HFFc6 (cell line): Measurements from ENCODE around the gene AIFM3. TPM values are rescaled to one million over a fixed set of nuclear protein-coding genes. Genes with fewer than 3 reads are reported as not detected.

Experiments
- DNase-seq: peaks from one replicate; pipeline ENCODE4 v3.0.0-alpha.2; 2018
- H3K27ac Mint-ChIP-seq: 2 replicates; pipeline ENCODE4 v1.8.0; 2020; ENCODE audit warnings: mild to moderate bottlenecking, mixed read lengths
- H3K27me3 Mint-ChIP-seq: 2 replicates; pipeline ENCODE4 v1.8.0; 2021; ENCODE audit warnings: mild to moderate bottlenecking, moderate library complexity, mixed read lengths; ENCODE audit not compliant: insufficient read depth
- H3K36me3 Mint-ChIP-seq: 2 replicates; pipeline ENCODE4 v1.8.0; 2021; ENCODE audit warnings: low read depth, mixed read lengths
- H3K4me1 Mint-ChIP-seq: 2 replicates; pipeline ENCODE4 v1.8.0; 2020; ENCODE audit warnings: low read depth, mixed read lengths
- H3K4me3 Mint-ChIP-seq: 2 replicates; pipeline ENCODE4 v1.8.0; 2020; ENCODE audit warnings: mild to moderate bottlenecking, moderate library complexity, mixed read lengths
- H3K9me3 Mint-ChIP-seq: 2 replicates; pipeline ENCODE4 v1.8.0; 2020; ENCODE audit warnings: mild to moderate bottlenecking, mixed read lengths
- CTCF ChIP-seq: fragments of 200-600 bp; sonication (generic); IDR thresholded peaks from 2 replicates; pipeline ENCODE4 v1.5.0; 2021; ENCODE audit warnings: antibody characterized with exemption, mild to moderate bottlenecking
- long read RNA-seq: library from polyadenylated mRNA; unstranded; transcript quantifications from one replicate; pipeline ENCODE4 v2.0.0, GENCODE V29; 2019
- total RNA-seq, 6 experiments: library from RNA; stranded (reverse); fragmentation: NEBNext Ultra II Directional; extraction: Animal tissue kit (Norgen Biotek cat#: 25700); gene quantifications; 2 replicates in 1 of 6; 3 replicates in 5 of 6; pipeline ENCODE4 v1.2.3, GENCODE V29; 2021

The AIFM3 gene
- under 1 TPM in 3 of 6 experiments, not detected in 3; 0.15 to 0.51 (median 0.31) TPM for total RNA-seq
- long read RNA-seq = 0 reads

- no peak for TF ChIP-seq CTCF
- no peak within 1 kb of the TSS for H3K4me3 Mint-ChIP-seq
- H3K36me3 Mint-ChIP-seq = no peaks in the 10 kb centered on the region
- H3K27me3 Mint-ChIP-seq = peaks cover 9% of the 10 kb centered on the region
- peaks cover 5% of the 10 kb centered on the region; the same call in 1 of the 2 replicates for H3K4me1 Mint-ChIP-seq
- H3K9me3 Mint-ChIP-seq = no peaks in the 10 kb centered on the region
- H3K27ac Mint-ChIP-seq = no peak within 1 kb of the TSS
- DNase-seq = no peak
Observed at GRCh38 chr22:20966883-20967696, at the start of gene AIFM3. Gene AIFM3 (plus strand): TSS chr22:20967255. CDS start chr22:20967945, 690 bp downstream.

DNA sequence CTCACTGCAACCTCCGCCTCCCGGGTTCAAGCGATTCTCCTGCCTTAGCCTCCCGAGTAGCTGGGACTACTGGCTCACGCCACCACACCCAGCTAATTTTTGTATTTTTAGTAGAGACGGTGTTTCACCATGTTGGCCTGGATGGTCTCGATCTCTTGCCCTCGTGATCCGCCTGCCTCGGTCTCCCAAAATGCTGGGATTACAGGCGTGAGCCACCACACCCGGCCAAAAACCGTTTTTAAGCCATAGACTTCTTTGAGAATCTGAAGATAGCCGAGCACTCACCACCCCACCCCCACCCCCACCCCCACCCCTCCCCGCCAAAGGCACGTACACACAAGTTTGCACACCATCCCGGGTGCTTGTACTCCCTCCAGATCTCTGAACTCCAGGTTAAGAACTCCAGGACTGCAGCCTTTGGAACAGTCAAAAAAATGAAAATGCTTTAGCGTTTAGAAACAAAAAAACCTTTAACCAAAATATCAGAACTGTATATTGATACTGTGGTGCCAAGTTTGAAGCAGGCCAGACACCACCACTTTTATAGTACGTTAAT lies 48.3 kb upstream of the AIFM3 start:
- DNase-seq = no peak
- Mint-ChIP-seq H3K27me3 (no peaks in the 10 kb centered on the region), H3K36me3 (peaks cover 25% of the 10 kb centered on the region), H3K4me1 (peaks cover 33% of the 10 kb centered on the region), H3K4me3 (peak overlapping the region; percentile 98), H3K27ac (peak overlapping the region; percentile 88), H3K9me3 (no peaks in the 10 kb centered on the region)
- TF ChIP-seq CTCF = no peak

DNA sequence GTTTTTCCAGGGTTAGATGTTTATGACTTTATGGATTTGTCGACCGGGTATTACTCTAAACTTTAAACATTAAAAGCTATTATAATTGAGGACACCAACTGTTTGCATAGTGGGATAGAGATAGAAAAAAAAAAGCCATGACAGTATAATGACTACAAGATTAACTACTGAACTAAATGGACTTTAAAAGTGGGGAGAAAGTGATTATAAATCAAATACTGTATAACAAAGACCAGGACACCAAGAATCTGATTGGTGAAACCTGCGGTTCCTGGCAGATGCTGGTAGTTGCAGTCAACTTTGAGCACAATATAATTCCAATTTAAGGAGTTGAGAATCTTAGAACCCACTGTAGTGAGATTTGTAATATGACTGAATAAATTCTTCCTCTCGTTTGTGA lies 47.3 kb upstream of the AIFM3 start:
- no peak for DNase-seq
- H3K4me1 Mint-ChIP-seq = peaks cover 33% of the 10 kb centered on the region

DNA sequence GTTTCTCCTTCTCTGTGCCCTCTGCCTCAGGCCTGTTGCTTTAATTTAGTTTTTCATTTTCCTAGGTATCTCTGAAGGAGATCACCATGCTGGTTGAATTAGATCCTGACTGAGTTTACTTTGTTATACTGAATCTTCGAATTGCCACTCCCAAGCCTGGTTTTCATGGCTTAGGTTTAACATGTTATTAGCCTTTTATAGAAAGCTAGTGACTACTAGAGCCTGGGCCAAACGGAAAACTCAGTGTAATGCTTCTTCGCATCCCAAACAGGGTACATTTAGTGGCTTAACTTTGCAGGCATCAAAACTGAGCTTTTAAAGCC lies 46.2 kb upstream of the AIFM3 start:
- no peak for TF ChIP-seq CTCF
- H3K27ac Mint-ChIP-seq = peak overlapping the region; percentile 75
- no peaks in the 10 kb centered on the region for H3K9me3 Mint-ChIP-seq
- no peaks in the 10 kb centered on the region for H3K27me3 Mint-ChIP-seq
- peak overlapping the region; percentile 98 for H3K4me3 Mint-ChIP-seq
- H3K4me1 Mint-ChIP-seq = peaks cover 39% of the 10 kb centered on the region
- H3K36me3 Mint-ChIP-seq = peaks cover 30% of the 10 kb centered on the region
- no peak for DNase-seq

More for the DNA sequence above, 47.3 kb upstream of the AIFM3 start:
- Mint-ChIP-seq H3K9me3 (no peaks in the 10 kb centered on the region), H3K4me3 (peak overlapping the region; percentile 98), H3K27me3 (no peaks in the 10 kb centered on the region), H3K27ac (peak overlapping the region; percentile 75), H3K36me3 (peaks cover 25% of the 10 kb centered on the region)
- no peak for TF ChIP-seq CTCF

- peak overlapping the region; percentile 49 for H3K4me3 Mint-ChIP-seq
- peaks cover 48% of the 10 kb centered on the region for H3K4me1 Mint-ChIP-seq
- TF ChIP-seq CTCF = no peak
- H3K9me3 Mint-ChIP-seq = no peaks in the 10 kb centered on the region
- peak; percentile 19 for DNase-seq
- H3K27me3 Mint-ChIP-seq = no peaks in the 10 kb centered on the region
- peaks cover 34% of the 10 kb centered on the region for H3K36me3 Mint-ChIP-seq
- peak overlapping the region; percentile 29 for H3K27ac Mint-ChIP-seq
Observed at GRCh38 chr22:20922141-20922751, 44.8 kb upstream of the AIFM3 start.
